Loucy (cell line): Measurements from ENCODE around the gene GLRA2.

Experiments used
- H2AFZ ChIP-seq: fragments of 200-600 bp; sonication (generic); 2 replicates; pipeline ENCODE4 v1.6.0; 2016; ENCODE audit warnings: antibody characterized with exemption, mild to moderate bottlenecking, low read length, moderate library complexity
- H3F3A ChIP-seq: fragments of 200-600 bp; 2 replicates; pipeline ENCODE4 v1.6.0; 2016; ENCODE audit warnings: antibody characterized with exemption, low read depth, mild to moderate bottlenecking
- H3K27me3 ChIP-seq: fragments of 200-600 bp; sonication (generic); 2 replicates; pipeline ENCODE4 v1.6.1; 2014; ENCODE audit warnings: low read length, mild to moderate bottlenecking; ENCODE audit not compliant: insufficient read depth, poor library complexity, severe bottlenecking
- H3K36me3 ChIP-seq: fragments of 200-600 bp; sonication (generic); 2 replicates; pipeline ENCODE4 v1.6.1; 2016; ENCODE audit warnings: low read length; ENCODE audit not compliant: insufficient read depth
- H3K4me1 ChIP-seq: fragments of 200-600 bp; sonication (generic); 2 replicates; pipeline ENCODE4 v1.5.1; 2014; ENCODE audit warnings: low read length, mild to moderate bottlenecking; ENCODE audit not compliant: insufficient read depth, poor library complexity, severe bottlenecking
- H3K4me2 ChIP-seq: fragments of 200-600 bp; sonication (generic); 2 replicates; pipeline ENCODE4 v1.6.0; 2014; ENCODE audit warnings: antibody characterized with exemption, low read length, low read depth, mild to moderate bottlenecking; ENCODE audit not compliant: poor library complexity, severe bottlenecking
- H3K4me3 ChIP-seq: fragments of 200-600 bp; sonication (generic); 2 replicates; pipeline ENCODE4 v1.5.1; 2014; ENCODE audit warnings: low read length, mild to moderate bottlenecking, mixed read lengths; ENCODE audit not compliant: poor library complexity, severe bottlenecking
- H3K79me2 ChIP-seq: fragments of 200-600 bp; sonication (generic); 2 replicates; pipeline ENCODE4 v1.6.1; 2014; ENCODE audit warnings: low read length; ENCODE audit not compliant: insufficient read depth
- H3K9ac ChIP-seq: fragments of 200-600 bp; sonication (generic); 2 replicates; pipeline ENCODE4 v1.6.0; 2014; ENCODE audit warnings: mild to moderate bottlenecking, low read depth, low read length, moderate library complexity; ENCODE audit not compliant: poor library complexity, severe bottlenecking
- H3K9me2 ChIP-seq: fragments of 200-600 bp; sonication (generic); replicated peaks from 2 replicates; pipeline ENCODE4 v1.6.1; 2016; ENCODE audit warnings: low read depth, low read length, mixed read lengths
- H3K9me3 ChIP-seq: fragments of 200-600 bp; sonication (generic); 2 replicates; pipeline ENCODE4 v1.6.1; 2014; ENCODE audit warnings: mild to moderate bottlenecking, antibody characterized with exemption, low read length, low read depth; ENCODE audit not compliant: insufficient read depth
- H4K20me1 ChIP-seq: fragments of 200-600 bp; sonication (generic); 2 replicates; pipeline ENCODE4 v1.6.0; 2014; ENCODE audit warnings: antibody characterized with exemption, low read length, mild to moderate bottlenecking; ENCODE audit not compliant: insufficient read depth, poor library complexity, severe bottlenecking
- EZH2phosphoT487 ChIP-seq: fragments of 200-600 bp; IDR thresholded peaks from 2 replicates; pipeline ENCODE4 v1.6.1; 2018; ENCODE audit warnings: antibody characterized with exemption, mild to moderate bottlenecking, moderate library complexity, borderline replicate concordance
- TF ChIP-seq, protein P1 (sequence below): fragments of 200-600 bp; sonication (generic); conservative IDR thresholded peaks from 2 replicates; pipeline ENCODE4 v1.5.1; 2014; ENCODE audit warnings: mild to moderate bottlenecking, antibody characterized with exemption, low read length

Gene GLRA2

DNA sequence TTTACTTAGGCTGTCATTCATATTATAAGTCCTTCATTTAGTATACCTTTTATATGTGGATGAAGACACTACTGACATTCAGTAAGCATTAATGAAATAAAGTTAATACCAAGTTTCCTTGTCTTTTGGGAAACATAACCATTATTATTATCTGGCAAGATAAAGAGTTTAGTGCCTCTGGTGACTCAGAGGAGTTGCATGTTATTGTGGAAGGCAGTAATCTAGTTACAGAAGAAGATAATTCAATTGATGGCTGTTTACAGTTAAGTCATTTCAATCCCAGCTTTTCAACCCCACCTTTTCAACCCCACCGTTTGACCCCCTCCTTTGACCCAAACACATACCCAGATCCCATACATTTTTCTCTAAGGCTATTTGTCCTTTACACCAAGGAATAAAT, 199.7 kb downstream of the GLRA2 start:
- TF ChIP-seq EZH2phosphoT487 = no peak
- TF ChIP-seq, protein P1, sequence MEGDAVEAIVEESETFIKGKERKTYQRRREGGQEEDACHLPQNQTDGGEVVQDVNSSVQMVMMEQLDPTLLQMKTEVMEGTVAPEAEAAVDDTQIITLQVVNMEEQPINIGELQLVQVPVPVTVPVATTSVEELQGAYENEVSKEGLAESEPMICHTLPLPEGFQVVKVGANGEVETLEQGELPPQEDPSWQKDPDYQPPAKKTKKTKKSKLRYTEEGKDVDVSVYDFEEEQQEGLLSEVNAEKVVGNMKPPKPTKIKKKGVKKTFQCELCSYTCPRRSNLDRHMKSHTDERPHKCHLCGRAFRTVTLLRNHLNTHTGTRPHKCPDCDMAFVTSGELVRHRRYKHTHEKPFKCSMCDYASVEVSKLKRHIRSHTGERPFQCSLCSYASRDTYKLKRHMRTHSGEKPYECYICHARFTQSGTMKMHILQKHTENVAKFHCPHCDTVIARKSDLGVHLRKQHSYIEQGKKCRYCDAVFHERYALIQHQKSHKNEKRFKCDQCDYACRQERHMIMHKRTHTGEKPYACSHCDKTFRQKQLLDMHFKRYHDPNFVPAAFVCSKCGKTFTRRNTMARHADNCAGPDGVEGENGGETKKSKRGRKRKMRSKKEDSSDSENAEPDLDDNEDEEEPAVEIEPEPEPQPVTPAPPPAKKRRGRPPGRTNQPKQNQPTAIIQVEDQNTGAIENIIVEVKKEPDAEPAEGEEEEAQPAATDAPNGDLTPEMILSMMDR = no peak
- Histone ChIP-seq H3K4me3 (no peak overlapping the region), H4K20me1 (no peaks in the 10 kb centered on the region), H3K9me3 (no peaks in the 10 kb centered on the region), H3K36me3 (no peaks in the 10 kb centered on the region), H2AFZ (no peak overlapping the region), H3K9me2 (no peaks in the 10 kb centered on the region), H3K4me2 (no peak overlapping the region), H3F3A (no peaks in the 10 kb centered on the region), H3K27me3 (no peaks in the 10 kb centered on the region), H3K79me2 (no peaks in the 10 kb centered on the region), H3K4me1 (no peaks in the 10 kb centered on the region), H3K9ac (no peak overlapping the region)

DNA sequence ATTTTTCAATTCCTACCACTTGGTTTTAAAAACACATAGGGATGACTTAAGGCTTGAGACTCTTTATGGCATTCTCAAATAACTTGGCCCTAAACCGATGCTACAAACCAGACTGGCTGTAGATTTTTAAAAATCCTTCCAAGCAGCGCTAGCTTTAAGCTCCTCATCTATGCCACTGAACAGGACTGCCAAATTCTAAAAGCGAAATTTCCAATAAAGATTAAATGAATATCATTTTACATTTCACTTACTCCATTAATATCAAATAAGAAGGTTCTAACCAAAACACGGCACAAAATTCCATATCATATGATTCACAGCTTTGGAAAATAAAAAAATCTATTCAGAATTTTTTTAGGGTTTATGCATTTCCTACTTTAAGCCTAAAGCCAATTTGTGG, 209.3 kb downstream of the GLRA2 start:
- no peak for TF ChIP-seq EZH2phosphoT487
- TF ChIP-seq, protein P1 = no peak
- Histone ChIP-seq H3K79me2 (no peaks in the 10 kb centered on the region), H3K4me2 (no peak overlapping the region), H3K4me3 (no peak overlapping the region), H3K36me3 (no peaks in the 10 kb centered on the region), H3K27me3 (no peaks in the 10 kb centered on the region), H3K4me1 (no peaks in the 10 kb centered on the region), H3K9ac (no peak overlapping the region), H2AFZ (no peak overlapping the region), H4K20me1 (no peaks in the 10 kb centered on the region), H3F3A (no peaks in the 10 kb centered on the region), H3K9me3 (no peaks in the 10 kb centered on the region), H3K9me2 (no peaks in the 10 kb centered on the region)

DNA sequence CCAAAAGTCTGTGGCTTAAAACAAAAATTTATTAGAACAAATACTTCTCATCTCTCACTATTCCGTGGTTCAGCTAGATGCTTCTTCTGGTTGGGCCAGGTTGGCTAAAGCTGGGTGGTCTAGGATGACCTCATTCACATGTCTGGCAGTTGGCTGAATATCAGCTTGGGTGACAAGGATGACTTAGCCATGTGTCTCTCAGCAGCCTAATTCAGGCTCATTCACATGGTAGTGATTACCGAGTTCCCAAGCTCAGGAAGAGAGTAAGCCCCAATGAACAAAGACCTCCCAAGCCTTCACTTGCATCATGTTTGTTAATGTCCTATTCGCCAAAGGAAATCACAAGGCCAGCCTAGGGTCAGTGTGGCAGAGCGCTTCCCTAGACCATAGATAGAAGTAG, 224.1 kb downstream of the GLRA2 start:
- H3K9ac ChIP-seq = no peak overlapping the region
- H3K36me3 ChIP-seq = no peaks in the 10 kb centered on the region
- no peaks in the 10 kb centered on the region for H3K79me2 ChIP-seq
- H3K4me3 ChIP-seq = no peak overlapping the region
- H3K4me2 ChIP-seq = no peak overlapping the region
- no peaks in the 10 kb centered on the region for H3K9me3 ChIP-seq
- no peak for TF ChIP-seq EZH2phosphoT487
- TF ChIP-seq, protein P1 = no peak
- no peaks in the 10 kb centered on the region for H3F3A ChIP-seq
- no peaks in the 10 kb centered on the region for H3K4me1 ChIP-seq
- no peaks in the 10 kb centered on the region for H3K9me2 ChIP-seq
- no peak overlapping the region for H2AFZ ChIP-seq
- no peaks in the 10 kb centered on the region for H4K20me1 ChIP-seq
- no peaks in the 10 kb centered on the region for H3K27me3 ChIP-seq
